IMR-90 (cell line): ENCODE results near the gene RSPH9.

Experiments
- MXI1 ChIP-seq: IDR thresholded peaks from 2 replicates; pipeline ENCODE4 v1.6.1; 2012; ENCODE audit warnings: low read depth, mild to moderate bottlenecking, low read length, moderate library complexity, borderline replicate concordance
- POLR2A ChIP-seq: IDR thresholded peaks from 2 replicates; pipeline ENCODE4 v1.6.1; 2012; ENCODE audit warnings: mild to moderate bottlenecking, low read depth, low read length
- TF ChIP-seq, protein P1 (sequence below): conservative IDR thresholded peaks from 2 replicates; pipeline ENCODE4 v1.5.1; 2012; ENCODE audit warnings: mild to moderate bottlenecking, low read depth, low read length, improper control_type of control experiment
- TF ChIP-seq, protein P2 (sequence below): fragments of 150-350 bp; IDR thresholded peaks from 2 replicates; pipeline ENCODE4 v1.6.1; 2017; ENCODE audit warnings: mild to moderate bottlenecking, antibody characterized with exemption, low read length, low read depth
- TF ChIP-seq, protein P3 (sequence below): fragments of 150-350 bp; IDR thresholded peaks from 2 replicates; pipeline ENCODE4 v1.6.1; 2016; ENCODE audit warnings: low read depth, mild to moderate bottlenecking, low read length, moderate library complexity, borderline replicate concordance

DNA sequence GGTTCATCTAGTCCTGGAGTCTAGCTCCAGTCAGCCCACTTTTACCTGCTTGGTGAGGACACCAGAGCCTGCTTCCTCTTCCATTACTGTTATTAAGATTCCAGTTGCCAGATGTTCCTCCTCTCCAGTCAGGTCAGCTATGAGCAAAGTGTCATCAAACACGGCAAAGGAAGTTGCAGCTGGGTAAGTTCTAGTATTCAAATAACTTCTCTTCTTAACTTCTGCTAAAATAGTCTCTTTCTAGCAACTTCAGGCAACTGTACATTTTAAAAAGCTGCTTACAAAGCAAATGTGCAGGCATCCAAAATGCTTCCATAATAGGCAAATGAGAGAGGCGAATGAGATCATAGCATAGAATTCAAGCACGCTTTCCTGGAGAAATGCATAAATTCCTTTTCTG, 61.2 kb downstream of the RSPH9 start:
- TF ChIP-seq POLR2A = no peak
- TF ChIP-seq MXI1 = no peak
- TF ChIP-seq, protein P1, sequence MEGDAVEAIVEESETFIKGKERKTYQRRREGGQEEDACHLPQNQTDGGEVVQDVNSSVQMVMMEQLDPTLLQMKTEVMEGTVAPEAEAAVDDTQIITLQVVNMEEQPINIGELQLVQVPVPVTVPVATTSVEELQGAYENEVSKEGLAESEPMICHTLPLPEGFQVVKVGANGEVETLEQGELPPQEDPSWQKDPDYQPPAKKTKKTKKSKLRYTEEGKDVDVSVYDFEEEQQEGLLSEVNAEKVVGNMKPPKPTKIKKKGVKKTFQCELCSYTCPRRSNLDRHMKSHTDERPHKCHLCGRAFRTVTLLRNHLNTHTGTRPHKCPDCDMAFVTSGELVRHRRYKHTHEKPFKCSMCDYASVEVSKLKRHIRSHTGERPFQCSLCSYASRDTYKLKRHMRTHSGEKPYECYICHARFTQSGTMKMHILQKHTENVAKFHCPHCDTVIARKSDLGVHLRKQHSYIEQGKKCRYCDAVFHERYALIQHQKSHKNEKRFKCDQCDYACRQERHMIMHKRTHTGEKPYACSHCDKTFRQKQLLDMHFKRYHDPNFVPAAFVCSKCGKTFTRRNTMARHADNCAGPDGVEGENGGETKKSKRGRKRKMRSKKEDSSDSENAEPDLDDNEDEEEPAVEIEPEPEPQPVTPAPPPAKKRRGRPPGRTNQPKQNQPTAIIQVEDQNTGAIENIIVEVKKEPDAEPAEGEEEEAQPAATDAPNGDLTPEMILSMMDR = no peak
- TF ChIP-seq, protein P2, sequence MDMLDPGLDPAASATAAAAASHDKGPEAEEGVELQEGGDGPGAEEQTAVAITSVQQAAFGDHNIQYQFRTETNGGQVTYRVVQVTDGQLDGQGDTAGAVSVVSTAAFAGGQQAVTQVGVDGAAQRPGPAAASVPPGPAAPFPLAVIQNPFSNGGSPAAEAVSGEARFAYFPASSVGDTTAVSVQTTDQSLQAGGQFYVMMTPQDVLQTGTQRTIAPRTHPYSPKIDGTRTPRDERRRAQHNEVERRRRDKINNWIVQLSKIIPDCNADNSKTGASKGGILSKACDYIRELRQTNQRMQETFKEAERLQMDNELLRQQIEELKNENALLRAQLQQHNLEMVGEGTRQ = no peak
- TF ChIP-seq, protein P3, sequence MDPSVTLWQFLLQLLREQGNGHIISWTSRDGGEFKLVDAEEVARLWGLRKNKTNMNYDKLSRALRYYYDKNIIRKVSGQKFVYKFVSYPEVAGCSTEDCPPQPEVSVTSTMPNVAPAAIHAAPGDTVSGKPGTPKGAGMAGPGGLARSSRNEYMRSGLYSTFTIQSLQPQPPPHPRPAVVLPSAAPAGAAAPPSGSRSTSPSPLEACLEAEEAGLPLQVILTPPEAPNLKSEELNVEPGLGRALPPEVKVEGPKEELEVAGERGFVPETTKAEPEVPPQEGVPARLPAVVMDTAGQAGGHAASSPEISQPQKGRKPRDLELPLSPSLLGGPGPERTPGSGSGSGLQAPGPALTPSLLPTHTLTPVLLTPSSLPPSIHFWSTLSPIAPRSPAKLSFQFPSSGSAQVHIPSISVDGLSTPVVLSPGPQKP = no peak
